Loucy (cell line): ENCODE measurements around the gene MCU.

Experiments
- H2AFZ ChIP-seq: fragments of 200-600 bp; sonication (generic); 2 replicates; pipeline ENCODE4 v1.6.0; 2016; ENCODE audit warnings: antibody characterized with exemption, mild to moderate bottlenecking, low read length, moderate library complexity
- H3F3A ChIP-seq: fragments of 200-600 bp; 2 replicates; pipeline ENCODE4 v1.6.0; 2016; ENCODE audit warnings: antibody characterized with exemption, low read depth, mild to moderate bottlenecking
- H3K27me3 ChIP-seq: fragments of 200-600 bp; sonication (generic); 2 replicates; pipeline ENCODE4 v1.6.1; 2014; ENCODE audit warnings: low read length, mild to moderate bottlenecking; ENCODE audit not compliant: insufficient read depth, poor library complexity, severe bottlenecking
- H3K36me3 ChIP-seq: fragments of 200-600 bp; sonication (generic); 2 replicates; pipeline ENCODE4 v1.6.1; 2016; ENCODE audit warnings: low read length; ENCODE audit not compliant: insufficient read depth
- H3K4me1 ChIP-seq: fragments of 200-600 bp; sonication (generic); 2 replicates; pipeline ENCODE4 v1.5.1; 2014; ENCODE audit warnings: low read length, mild to moderate bottlenecking; ENCODE audit not compliant: insufficient read depth, poor library complexity, severe bottlenecking
- H3K4me2 ChIP-seq: fragments of 200-600 bp; sonication (generic); 2 replicates; pipeline ENCODE4 v1.6.0; 2014; ENCODE audit warnings: antibody characterized with exemption, low read length, low read depth, mild to moderate bottlenecking; ENCODE audit not compliant: poor library complexity, severe bottlenecking
- H3K4me3 ChIP-seq: fragments of 200-600 bp; sonication (generic); 2 replicates; pipeline ENCODE4 v1.5.1; 2014; ENCODE audit warnings: low read length, mild to moderate bottlenecking, mixed read lengths; ENCODE audit not compliant: poor library complexity, severe bottlenecking
- H3K79me2 ChIP-seq: fragments of 200-600 bp; sonication (generic); 2 replicates; pipeline ENCODE4 v1.6.1; 2014; ENCODE audit warnings: low read length; ENCODE audit not compliant: insufficient read depth
- H3K9ac ChIP-seq: fragments of 200-600 bp; sonication (generic); 2 replicates; pipeline ENCODE4 v1.6.0; 2014; ENCODE audit warnings: mild to moderate bottlenecking, low read depth, low read length, moderate library complexity; ENCODE audit not compliant: poor library complexity, severe bottlenecking
- H3K9me2 ChIP-seq: fragments of 200-600 bp; sonication (generic); replicated peaks from 2 replicates; pipeline ENCODE4 v1.6.1; 2016; ENCODE audit warnings: low read depth, low read length, mixed read lengths
- H3K9me3 ChIP-seq: fragments of 200-600 bp; sonication (generic); 2 replicates; pipeline ENCODE4 v1.6.1; 2014; ENCODE audit warnings: mild to moderate bottlenecking, antibody characterized with exemption, low read length, low read depth; ENCODE audit not compliant: insufficient read depth
- H4K20me1 ChIP-seq: fragments of 200-600 bp; sonication (generic); 2 replicates; pipeline ENCODE4 v1.6.0; 2014; ENCODE audit warnings: antibody characterized with exemption, low read length, mild to moderate bottlenecking; ENCODE audit not compliant: insufficient read depth, poor library complexity, severe bottlenecking
- CTCF ChIP-seq: fragments of 200-600 bp; sonication (generic); conservative IDR thresholded peaks from 2 replicates; pipeline ENCODE4 v1.5.1; 2014; ENCODE audit warnings: mild to moderate bottlenecking, antibody characterized with exemption, low read length
- EZH2phosphoT487 ChIP-seq: fragments of 200-600 bp; IDR thresholded peaks from 2 replicates; pipeline ENCODE4 v1.6.1; 2018; ENCODE audit warnings: antibody characterized with exemption, mild to moderate bottlenecking, moderate library complexity, borderline replicate concordance

Gene MCU

GRCh38 chr10:72648301-72648700, 43.6 kb upstream of the MCU start:
- Histone ChIP-seq H3K79me2 (no peaks in the 10 kb centered on the region), H3K9ac (no peak overlapping the region), H3K9me2 (no peaks in the 10 kb centered on the region), H4K20me1 (no peaks in the 10 kb centered on the region), H3K36me3 (no peaks in the 10 kb centered on the region), H3F3A (no peaks in the 10 kb centered on the region), H2AFZ (no peak overlapping the region), H3K4me1 (no peaks in the 10 kb centered on the region), H3K27me3 (no peaks in the 10 kb centered on the region), H3K9me3 (no peaks in the 10 kb centered on the region), H3K4me2 (no peak overlapping the region), H3K4me3 (no peak overlapping the region)
- no peak for TF ChIP-seq CTCF

- no peak for TF ChIP-seq EZH2phosphoT487
- TF ChIP-seq CTCF = no peak
- Histone ChIP-seq H3K9me2 (no peaks in the 10 kb centered on the region), H3K79me2 (no peaks in the 10 kb centered on the region), H4K20me1 (no peaks in the 10 kb centered on the region), H3K9ac (no peak overlapping the region), H2AFZ (no peak overlapping the region), H3K27me3 (no peaks in the 10 kb centered on the region), H3K36me3 (no peaks in the 10 kb centered on the region), H3K4me2 (no peak overlapping the region), H3K4me3 (no peak overlapping the region), H3F3A (no peaks in the 10 kb centered on the region), H3K9me3 (no peaks in the 10 kb centered on the region), H3K4me1 (no peaks in the 10 kb centered on the region)
These were observed 42.7 kb upstream of the MCU start for GRCh38 chr10:72649291-72649690.

GRCh38 chr10:72653383-72654096, 38.4 kb upstream of the MCU start:
- H3K9ac ChIP-seq = no peak overlapping the region
- no peaks in the 10 kb centered on the region for H3K79me2 ChIP-seq
- H3K9me3 ChIP-seq = no peaks in the 10 kb centered on the region
- no peak overlapping the region for H2AFZ ChIP-seq
- H3K4me2 ChIP-seq = no peak overlapping the region
- H3K27me3 ChIP-seq = no peaks in the 10 kb centered on the region
- no peaks in the 10 kb centered on the region for H3F3A ChIP-seq
- H4K20me1 ChIP-seq = no peaks in the 10 kb centered on the region
- TF ChIP-seq CTCF (no peak), EZH2phosphoT487 (no peak)
- no peaks in the 10 kb centered on the region for H3K36me3 ChIP-seq
- H3K4me1 ChIP-seq = no peaks in the 10 kb centered on the region
- no peak overlapping the region for H3K4me3 ChIP-seq
- no peaks in the 10 kb centered on the region for H3K9me2 ChIP-seq
